NCI-H1694 (cell line): ENCODE measurements around the gene RASGRP3.

ENCODE experiments used
- DNase-seq: peaks from one replicate; lab custom pipeline; 2025; lab: John Stamatoyannopoulos, UW

The RASGRP3 gene

GRCh38 chr2:33492399-33493134, 16.1 kb downstream of the RASGRP3 start:
- no peak for DNase-seq

- DNase-seq = no peak
These were observed 17.8 kb downstream of the RASGRP3 start for GRCh38 chr2:33494155-33494779.

DNA sequence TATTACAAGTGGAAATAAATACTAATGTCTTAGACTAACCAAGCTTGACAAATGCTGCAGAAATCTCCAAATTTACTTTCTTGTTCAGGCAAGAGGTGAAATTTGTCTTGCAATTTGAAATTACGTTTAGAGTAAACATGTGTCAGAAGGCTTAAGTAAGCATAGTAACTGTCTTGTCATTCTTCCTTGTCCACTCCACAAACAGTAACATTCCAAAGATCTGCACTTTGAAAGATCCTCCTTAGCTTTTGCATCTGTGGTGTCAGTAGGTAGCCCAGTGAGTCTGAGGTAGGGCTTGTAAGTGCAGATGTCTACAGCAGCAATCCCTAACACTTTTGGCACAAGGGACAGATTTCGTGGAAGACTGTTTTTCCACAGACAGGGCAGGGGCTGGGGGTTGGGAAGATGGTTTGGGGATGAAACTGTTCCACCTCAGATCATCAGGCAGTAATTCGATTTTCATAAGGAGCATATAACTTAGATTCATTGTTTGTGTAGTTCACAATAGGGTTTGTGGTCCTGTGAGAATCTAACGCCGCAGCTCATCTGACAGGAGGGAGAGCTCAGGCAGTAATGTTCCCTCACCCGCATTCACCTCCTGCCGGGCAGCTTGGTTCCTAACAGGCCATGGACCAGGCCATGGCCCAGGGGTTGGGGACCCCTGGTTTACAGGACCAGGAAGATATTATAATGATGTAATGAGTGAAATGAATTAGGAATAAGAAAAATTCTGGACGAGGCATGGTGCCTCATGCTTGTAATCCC, 18.6 kb downstream of the RASGRP3 start:
- DNase-seq = no peak

DNA sequence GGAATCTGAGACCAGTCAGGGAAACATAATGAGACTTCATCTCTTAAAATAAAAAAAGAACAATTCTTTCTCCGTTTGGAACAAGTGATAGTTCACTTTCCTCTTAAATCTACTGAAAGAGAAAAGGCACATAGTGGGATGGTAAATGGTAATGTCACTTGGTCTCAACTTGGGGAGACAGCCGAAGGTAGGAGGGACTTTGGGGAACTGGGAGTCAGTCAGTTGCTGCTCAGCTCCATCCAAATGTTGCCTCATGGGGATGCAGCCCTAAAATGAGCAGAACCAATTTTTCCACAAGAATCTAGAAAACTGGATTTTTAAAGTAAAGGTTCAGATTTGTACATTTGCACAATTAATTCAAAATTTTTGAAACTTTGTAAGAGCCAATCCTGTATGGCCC, 19.2 kb downstream of the RASGRP3 start:
- DNase-seq = no peak

GRCh38 chr2:33496150-33496549, 19.7 kb downstream of the RASGRP3 start:
- no peak for DNase-seq

GRCh38 chr2:33496726-33497125, 20.3 kb downstream of the RASGRP3 start:
- no peak for DNase-seq

DNA sequence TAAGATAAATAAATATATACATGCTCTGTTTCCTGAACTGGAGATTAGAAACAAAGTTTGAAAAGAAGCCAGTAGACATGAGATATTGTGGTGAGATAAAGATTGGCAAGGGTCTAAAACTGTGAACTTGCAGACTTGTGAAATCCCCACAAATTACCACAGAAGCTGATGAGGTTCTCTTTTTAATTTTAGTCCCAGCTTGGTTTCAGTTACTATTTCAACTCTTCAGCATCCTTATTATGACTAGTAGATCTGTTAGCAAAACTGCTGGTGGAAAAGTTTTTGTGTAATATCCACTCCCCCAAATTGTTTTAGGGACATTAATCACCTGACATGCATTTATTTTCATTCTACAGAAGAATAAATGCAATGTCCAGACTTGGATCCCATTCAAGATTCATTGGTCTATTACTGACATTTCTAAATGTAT, 20.8 kb downstream of the RASGRP3 start:
- no peak for DNase-seq

DNA sequence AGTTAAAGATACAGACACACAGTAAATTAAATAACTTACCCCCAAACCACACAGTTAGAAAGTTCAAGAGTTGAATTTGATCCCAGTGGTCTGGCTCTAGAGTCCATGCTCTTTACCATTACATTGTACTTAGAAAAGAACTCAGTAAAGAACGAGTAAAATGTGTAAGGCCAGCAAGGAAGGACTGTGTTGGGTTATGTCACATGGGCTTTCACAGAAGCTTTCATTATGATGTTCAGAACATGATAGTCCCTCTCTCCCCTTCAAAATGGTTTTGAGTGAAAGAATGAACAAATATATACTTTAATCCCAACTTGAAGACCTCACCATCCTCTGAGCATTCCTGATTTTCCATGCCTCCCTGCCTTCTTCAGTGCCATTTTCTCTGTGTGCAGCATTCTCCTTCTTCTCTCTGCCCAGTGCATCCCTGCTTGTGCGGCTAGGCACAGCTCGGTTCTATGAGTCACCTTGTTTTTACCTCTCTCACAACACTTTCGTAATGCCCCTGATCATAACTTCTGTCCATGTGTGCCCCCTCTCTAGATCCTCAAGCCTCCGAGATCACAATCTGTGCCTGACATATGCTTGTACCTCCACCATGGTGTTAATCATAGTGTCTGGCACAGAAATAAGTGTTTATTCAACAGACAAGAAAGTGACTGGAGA, 22.0 kb downstream of the RASGRP3 start:
- no peak for DNase-seq

GRCh38 chr2:33500177-33500576, 23.7 kb downstream of the RASGRP3 start:
- no peak for DNase-seq

GRCh38 chr2:33502025-33502424, 25.6 kb downstream of the RASGRP3 start:
- no peak for DNase-seq

DNA sequence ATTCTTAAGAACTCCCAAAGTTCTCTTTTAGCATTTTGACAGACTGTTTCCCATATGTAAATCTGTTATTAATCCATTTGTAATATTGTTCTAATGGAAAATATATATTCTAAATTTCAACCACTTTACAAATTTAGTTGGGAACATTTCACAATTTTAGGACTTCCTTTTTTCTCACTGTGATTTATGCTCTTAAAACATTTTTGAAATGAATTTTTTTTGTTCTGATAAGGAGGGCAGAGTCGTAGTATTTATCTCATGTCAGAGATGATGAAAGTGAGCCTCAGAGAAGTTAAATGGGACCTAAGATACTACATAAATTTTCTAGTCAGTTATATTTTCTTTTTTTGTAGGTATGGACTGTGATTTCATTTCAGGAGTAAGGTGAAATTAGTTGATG, 26.6 kb downstream of the RASGRP3 start:
- no peak for DNase-seq

- DNase-seq = no peak
These were observed 29.5 kb downstream of the RASGRP3 start for GRCh38 chr2:33505966-33506365.

GRCh38 chr2:33509908-33510585, 33.6 kb downstream of the RASGRP3 start:
- no peak for DNase-seq

DNA sequence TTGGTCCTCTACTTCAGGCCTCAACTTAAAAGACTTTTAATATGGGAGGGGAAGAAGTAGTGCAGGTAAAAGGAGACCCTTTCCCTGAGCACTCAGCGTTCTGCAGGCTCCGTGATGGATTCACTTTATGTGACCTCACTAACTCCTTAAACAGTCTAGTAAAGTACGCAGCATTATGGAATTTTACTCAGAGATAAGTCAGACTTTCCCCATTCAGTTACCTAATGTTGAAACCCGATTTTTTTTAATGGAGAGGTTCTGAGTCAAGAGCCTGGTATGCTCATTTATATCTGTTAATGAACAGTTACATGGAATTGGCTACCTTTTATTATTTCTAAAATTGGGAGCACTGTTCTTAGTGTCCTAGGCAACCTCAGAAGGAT, 34.1 kb downstream of the RASGRP3 start:
- no peak for DNase-seq

- DNase-seq = no peak
These were observed 34.7 kb downstream of the RASGRP3 start for GRCh38 chr2:33511141-33511540.

DNA sequence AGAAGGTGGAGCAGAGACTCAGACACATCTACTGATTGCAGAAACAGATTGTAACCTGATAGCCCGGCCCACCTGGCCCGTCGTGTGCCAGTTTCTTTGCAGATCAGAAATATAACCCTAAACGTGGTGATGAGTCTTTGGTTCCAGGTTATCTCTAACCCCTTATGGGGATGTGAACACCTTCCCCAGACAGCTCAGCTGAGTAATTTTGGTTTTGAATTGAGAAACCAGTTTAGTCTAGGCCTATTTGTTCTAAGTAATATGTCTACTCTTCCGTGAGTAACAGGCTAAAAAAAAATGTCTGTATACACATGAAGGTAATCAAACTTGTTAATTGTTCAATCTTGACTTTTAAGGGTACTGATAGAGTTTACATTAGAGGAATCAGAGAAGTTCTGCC, 35.7 kb downstream of the RASGRP3 start:
- no peak for DNase-seq

DNA sequence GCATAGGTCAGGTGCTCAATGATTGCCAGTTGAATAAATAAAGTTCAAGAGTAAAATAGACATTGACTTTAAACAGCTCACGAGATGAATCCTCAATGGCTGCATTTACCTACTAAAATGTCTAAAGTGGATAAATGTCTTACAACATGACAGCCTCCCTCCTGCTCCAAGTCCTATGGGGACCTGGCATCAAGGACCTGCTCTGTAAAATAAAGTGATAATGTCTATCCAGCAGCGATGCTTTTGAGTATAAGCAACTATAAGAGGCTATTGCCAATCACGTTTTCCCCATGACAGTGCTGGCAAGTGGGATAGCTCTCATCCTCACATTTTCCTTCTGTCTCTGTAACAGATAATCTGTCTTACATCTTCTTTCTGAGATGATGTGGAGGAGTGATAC, 37.0 kb downstream of the RASGRP3 start:
- no peak for DNase-seq

- no peak for DNase-seq
These were observed 40.1 kb downstream of the RASGRP3 start for GRCh38 chr2:33516456-33516995.

- no peak for DNase-seq
These were observed 41.8 kb downstream of the RASGRP3 start for GRCh38 chr2:33518200-33518599.

DNA sequence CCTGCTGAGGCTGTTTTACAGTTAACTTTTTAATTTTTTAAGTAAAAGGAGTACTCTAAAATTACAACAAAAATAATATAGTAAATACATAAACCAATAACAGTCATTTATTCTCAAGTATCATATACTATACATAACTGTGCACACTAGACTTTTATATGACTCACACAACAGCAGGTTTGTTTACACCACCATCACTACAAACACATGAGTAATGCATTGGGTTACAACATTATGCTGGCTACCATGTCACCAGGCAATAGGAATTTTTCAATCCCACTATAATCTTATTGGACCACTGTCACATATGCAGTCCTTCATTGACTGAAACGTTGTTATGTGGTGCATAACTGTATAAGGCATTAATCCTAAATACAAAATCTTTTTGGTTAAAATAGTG, 42.5 kb downstream of the RASGRP3 start:
- DNase-seq = no peak

GRCh38 chr2:33521791-33522281, 45.4 kb downstream of the RASGRP3 start:
- DNase-seq = no peak

DNA sequence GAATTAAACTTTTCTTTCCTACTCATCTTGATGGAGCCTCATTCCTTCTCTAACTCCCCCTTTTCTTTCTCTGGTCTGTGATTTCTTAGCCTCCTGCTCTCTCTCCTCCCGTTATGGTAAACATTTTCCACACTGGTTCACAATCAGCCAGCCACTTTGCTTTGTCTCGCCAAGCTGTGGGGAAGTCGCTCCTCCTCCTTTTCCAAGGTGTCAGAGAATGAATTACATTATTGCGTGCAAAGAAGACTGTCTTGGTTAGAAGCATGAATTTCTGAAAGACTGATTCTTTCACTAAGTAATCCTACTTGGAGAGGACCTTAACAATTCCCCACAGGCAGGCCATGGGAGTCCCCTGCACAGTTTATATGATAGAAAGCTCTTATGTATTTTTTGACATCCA, 46.1 kb downstream of the RASGRP3 start:
- DNase-seq = no peak
